ENCODE results near the gene ESCO1. TPM values are rescaled to one million over a fixed set of nuclear protein-coding genes. Genes with fewer than 3 reads are reported as not detected.

Gene ESCO1
- total and polyA plus RNA-seq, 2 of the 13 experiments (the other 11 are each of a cell fraction or from before 2014, with no cell fraction given) = 6.3 to 19.4 TPM

- TF ChIP-seq SALL2 (CRISPR knock-in tag; IDR thresholded peaks at IDR 0.05) (no peak), RORA (CRISPR knock-in tag; IDR thresholded peaks at IDR 0.05) (no peak)
These were observed 74.6 kb downstream of the ESCO1 start (continued) for GRCh38 chr18:21525916-21526315.

- H3K9me3 ChIP-seq (ENCODE audit: low read length) = no peaks in the 10 kb centered on the region
- H3K9ac ChIP-seq (ENCODE audit: insufficient read depth, low read depth, low read length) = no peak overlapping the region
- in situ Hi-C loops (cut with HindIII; ENCODE audit: extremely low pct_ligation_motif_present, low pct_unique_long_range_greater_than_20kb) = no loop called here
- no peak for DNase-seq (ENCODE audit: low spot score)
- H4K20me1 ChIP-seq (ENCODE audit: insufficient read depth, low read length) = no peaks in the 10 kb centered on the region
- H2AFZ ChIP-seq (ENCODE audit: low read length) = no peak overlapping the region
- H3K4me2 ChIP-seq (ENCODE audit: low read depth, low read length) = no peak overlapping the region
- CTCF ChIA-PET (ENCODE audit: low intra/inter-chr PET ratio, low total read pairs) = no interaction called here
- H3K4me3 ChIP-seq (replicated peaks in 1 of 3; ENCODE audit: insufficient read depth in 1 of 3, low read depth in 2 of 3, low read length in 3 of 3) = no peak overlapping the region
- POLR2A ChIA-PET = no interaction called here
- peaks cover 6 to 17% of the 10 kb centered on the region in 2 experiments for H3K36me3 ChIP-seq (replicated peaks in 1 of 2; ENCODE audit: control insufficient read depth in 1 of 2, insufficient read depth in 2 of 2, low read length in 2 of 2)
- H3K79me2 ChIP-seq (ENCODE audit: insufficient read depth, low read length) = no peaks in the 10 kb centered on the region
- TF ChIP-seq CBX5 (CRISPR knock-in tag; IDR thresholded peaks at IDR 0.05; ENCODE audit: borderline replicate concordance) (no peak), MYPOP (CRISPR knock-in tag; IDR thresholded peaks at IDR 0.05) (no peak), SIN3B (IDR thresholded peaks at IDR 0.05; ENCODE audit: low read length) (no peak), NFIC (IDR thresholded peaks at IDR 0.05; ENCODE audit: low read length) (no peak), BHLHE40 (IDR thresholded peaks at IDR 0.05; ENCODE audit: low read length) (no peak), ZBTB1 (CRISPR knock-in tag; IDR thresholded peaks at IDR 0.05; ENCODE audit: borderline replicate concordance) (no peak), PBX2 (CRISPR knock-in tag; IDR thresholded peaks at IDR 0.05) (no peak), MAX (IDR thresholded peaks at IDR 0.05) (no peak), TCF7L2 (IDR thresholded peaks at IDR 0.05; ENCODE audit: low read depth, low read length) (no peak), ZNF609 (CRISPR knock-in tag; IDR thresholded peaks at IDR 0.05; ENCODE audit: borderline replicate concordance) (no peak), ATF7-NPFF (CRISPR knock-in tag; IDR thresholded peaks at IDR 0.05; ENCODE audit: low read depth) (no peak), AGO1 (IDR thresholded peaks at IDR 0.05; ENCODE audit: low read depth, low read length, poor library complexity, severe bottlenecking) (no peak), ZNF572 (CRISPR knock-in tag; IDR thresholded peaks at IDR 0.05) (no peak), ZNF672 (CRISPR knock-in tag; IDR thresholded peaks at IDR 0.05) (no peak)
- H3K27me3 ChIP-seq (ENCODE audit: control insufficient read depth in 1 of 2, insufficient read depth in 2 of 2, low read length in 2 of 2) = no peaks in the 10 kb centered on the region
- no peak for FAIRE-seq
- BruUV-seq (replicated peaks) = no TSS peak
- intact Hi-C loops (cut with micrococcal nuclease; ENCODE audit: unreplicated experiment) = no loop called here
- H3K4me1 ChIP-seq (ENCODE audit: insufficient read depth, low read length) = no peaks in the 10 kb centered on the region
- ATAC-seq = no peak
- H3K27ac ChIP-seq (ENCODE audit: extremely low read length, insufficient read depth, low read length) = no peak overlapping the region
- 98% methylated on average over 6 of the region's 6 CpGs for WGBS (ENCODE audit: low lambda C conversion rate)
These were observed 78.0 kb downstream of the ESCO1 start for GRCh38 chr18:21522530-21522929.
